Mesodermal cell (in vitro differentiated cells): Measurements from ENCODE around the gene WDR89.
"Not testable (repeated sequence)": the region's sequence is repeated elsewhere in the genome, so short reads cannot be mapped to it uniquely, and the experiment has no call there.

ENCODE experiments used
- H3K27ac ChIP-seq: 2 replicates; pipeline ENCODE4 v1.7.0; 2013; ENCODE audit warnings: mild to moderate bottlenecking, low read depth, low read length, moderate library complexity; ENCODE audit not compliant: severe bottlenecking
- H3K36me3 ChIP-seq: 2 replicates; pipeline ENCODE4 v1.7.1; 2013; ENCODE audit warnings: mild to moderate bottlenecking, low read length, moderate library complexity; ENCODE audit not compliant: control insufficient read depth, insufficient read depth
- H3K4me1 ChIP-seq: one replicate; pipeline ENCODE4 v1.7.1; 2013; ENCODE audit warnings: mild to moderate bottlenecking, low read length; ENCODE audit not compliant: insufficient read depth, control insufficient read depth, poor library complexity, severe bottlenecking
- H3K4me3 ChIP-seq: 2 replicates; pipeline ENCODE4 v1.7.0; 2013; ENCODE audit warnings: low read length, control low read depth, mild to moderate bottlenecking; ENCODE audit not compliant: insufficient read depth, poor library complexity, severe bottlenecking; ENCODE audit errors: extremely low read depth
- H3K9me3 ChIP-seq: 2 replicates; pipeline ENCODE4 v1.7.1; 2013; ENCODE audit warnings: mild to moderate bottlenecking, low read length, moderate library complexity; ENCODE audit not compliant: control insufficient read depth
- WGBS, 2 experiments: methylation state at CpG; one replicate each; pipeline ENCODE4 v1.1.5; 2013; ENCODE audit warnings: missing lambda C conversion rate in 2 of 2; ENCODE audit not compliant: insufficient coverage in 2 of 2; 5-methylcytosine and 5-hydroxymethylcytosine counted together

Gene WDR89

DNA sequence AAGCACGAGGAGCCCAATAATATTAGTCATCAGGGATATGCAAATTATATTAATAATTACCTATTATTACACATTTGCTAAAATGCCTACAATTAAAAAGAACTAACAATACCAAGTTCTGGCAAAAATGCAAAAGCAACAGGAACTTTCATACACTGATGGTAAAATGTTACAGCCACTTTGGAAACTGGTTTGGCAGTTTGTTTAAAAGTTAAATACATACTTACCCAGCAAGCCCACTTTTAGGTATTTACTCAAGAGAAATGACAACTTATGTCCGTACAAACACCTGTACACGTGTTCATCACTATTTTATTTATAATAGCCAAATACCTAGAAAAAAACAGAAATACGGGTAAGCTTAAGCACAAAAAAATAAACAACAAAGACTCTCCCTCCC lies 17.0 kb downstream of the WDR89 start:
- 90% methylated on average over 2 of the region's 4 CpGs; no CpG with 5 or more reads in 1 of the 2 experiments for WGBS, 2 experiments
- Histone ChIP-seq H3K4me3 (no peak overlapping the region), H3K36me3 (peaks cover 26% of the 10 kb centered on the region), H3K4me1 (no peaks in the 10 kb centered on the region), H3K27ac (no peak overlapping the region), H3K9me3 (no peaks in the 10 kb centered on the region)

- H3K4me3 ChIP-seq = no peak overlapping the region
- H3K36me3 ChIP-seq = peaks cover 26% of the 10 kb centered on the region
- 100% methylated on average over 1 of the region's 4 CpGs for WGBS, 2 experiments
- no peaks in the 10 kb centered on the region for H3K9me3 ChIP-seq
- no peak overlapping the region for H3K27ac ChIP-seq
- no peaks in the 10 kb centered on the region for H3K4me1 ChIP-seq
Observed at GRCh38 chr14:63624203-63624602, 17.5 kb downstream of the WDR89 start.

DNA sequence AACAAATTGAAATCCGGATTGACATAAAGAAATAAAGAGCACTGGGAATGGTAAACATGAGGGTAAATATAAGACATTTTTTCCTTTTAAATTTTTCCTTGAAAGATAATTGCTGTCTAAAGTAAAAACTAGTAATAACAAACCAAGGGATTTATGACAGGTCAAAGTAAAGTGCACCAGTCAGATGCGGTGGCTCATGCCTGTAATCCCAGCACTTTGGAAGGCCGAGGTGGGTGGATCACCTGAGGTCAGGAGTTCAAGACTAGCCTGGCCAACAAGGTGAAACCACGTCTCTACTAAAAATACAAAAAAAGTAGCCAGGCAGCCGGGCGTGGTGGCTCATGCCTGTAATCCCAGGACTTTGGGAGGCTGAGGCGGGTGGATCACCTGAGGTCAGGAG lies 19.7 kb downstream of the WDR89 start:
- 100% methylated on average over 5 to 6 of the region's 7 CpGs for WGBS, 2 experiments
- H3K27ac ChIP-seq, H3K4me3 ChIP-seq, H3K4me1 ChIP-seq, H3K9me3 ChIP-seq: not testable (repeated sequence)
- peaks cover 26% of the 10 kb centered on the region for H3K36me3 ChIP-seq

GRCh38 chr14:63616015-63616414 lies 25.7 kb downstream of the WDR89 start:
- H3K36me3 ChIP-seq = peaks cover 33% of the 10 kb centered on the region
- no peak overlapping the region for H3K4me3 ChIP-seq
- H3K27ac ChIP-seq = no peak overlapping the region
- H3K4me1 ChIP-seq = peaks cover 6% of the 10 kb centered on the region
- no peaks in the 10 kb centered on the region for H3K9me3 ChIP-seq
- 92 to 100% methylated on average over 2 to 5 of the region's 5 CpGs for WGBS, 2 experiments

DNA sequence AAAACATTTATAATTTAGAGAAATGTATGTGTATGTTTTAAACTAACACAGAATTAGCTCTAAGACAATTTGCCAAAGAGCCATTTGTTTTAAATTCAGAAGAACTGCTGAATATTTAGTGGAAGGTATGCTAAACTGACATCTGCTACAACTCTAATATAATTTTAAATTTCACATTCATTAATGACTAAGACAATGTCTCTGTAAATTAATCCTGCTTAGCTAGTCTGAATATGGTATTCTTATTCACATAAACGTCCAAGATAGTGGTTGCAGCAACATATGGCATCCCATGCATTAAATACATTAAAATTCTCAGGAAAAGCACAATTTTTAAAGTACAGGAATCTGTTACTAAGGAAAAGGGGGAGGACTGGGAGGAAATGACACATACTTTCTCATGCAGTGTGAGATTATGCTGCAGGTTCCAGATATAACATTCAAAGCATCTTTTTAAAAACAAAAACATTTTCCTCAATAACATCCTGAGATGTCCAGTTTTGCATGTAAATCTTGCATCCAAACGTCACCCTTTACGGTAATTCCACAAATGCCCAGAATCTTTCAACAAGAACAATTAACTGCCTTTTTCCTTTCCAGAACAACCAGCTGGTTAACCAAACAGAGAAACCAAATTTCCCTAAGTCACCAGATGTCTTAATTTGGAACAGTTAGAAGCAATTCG lies 26.9 kb downstream of the WDR89 start:
- Histone ChIP-seq H3K9me3 (no peaks in the 10 kb centered on the region), H3K4me3 (no peak overlapping the region), H3K4me1 (peaks cover 6% of the 10 kb centered on the region), H3K27ac (peak overlapping the region; percentile 32), H3K36me3 (peaks cover 33% of the 10 kb centered on the region)
- WGBS, 2 experiments = 89 to 90% methylated on average over 2 of the region's 4 CpGs

- H3K4me1 ChIP-seq = peaks cover 6% of the 10 kb centered on the region
Observed at GRCh38 chr14:63611078-63611477, 30.6 kb downstream of the WDR89 start.

DNA sequence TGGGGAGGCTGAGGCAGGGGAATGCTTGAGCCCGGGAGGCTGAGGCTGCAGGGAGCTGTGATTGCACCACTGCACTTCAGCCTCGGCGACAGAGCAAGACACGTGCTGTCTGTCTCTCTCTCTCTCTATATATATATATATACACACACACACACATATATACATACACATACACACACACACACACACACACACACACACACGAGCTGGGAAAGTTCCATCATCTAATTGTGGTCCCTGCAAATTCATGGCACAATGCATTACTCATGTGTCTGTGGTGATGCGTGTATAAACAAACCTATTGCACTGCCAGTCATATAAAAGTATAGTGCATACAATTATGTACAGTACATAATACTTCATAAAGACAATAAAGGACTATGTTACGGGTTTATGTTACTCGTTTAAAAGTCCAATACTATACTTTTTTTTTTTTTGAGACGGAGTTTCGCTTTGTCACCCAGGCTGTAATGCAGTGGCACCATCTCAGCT lies 36.6 kb downstream of the WDR89 start:
- no peak overlapping the region for H3K4me3 ChIP-seq
- H3K4me1 ChIP-seq = no peaks in the 10 kb centered on the region
- no peak overlapping the region for H3K27ac ChIP-seq
- peaks cover 24% of the 10 kb centered on the region for H3K36me3 ChIP-seq
- WGBS, 2 experiments = 93 to 98% methylated on average over 4 to 6 of the region's 10 CpGs
- H3K9me3 ChIP-seq = no peaks in the 10 kb centered on the region

More at GRCh38 chr14:63611078-63611477, 30.6 kb downstream of the WDR89 start:
- 97 to 100% methylated on average over 1 to 6 of the region's 7 CpGs for WGBS, 2 experiments
- H3K27ac ChIP-seq = no peak overlapping the region
- peaks cover 23% of the 10 kb centered on the region for H3K36me3 ChIP-seq
- no peak overlapping the region for H3K4me3 ChIP-seq
- H3K9me3 ChIP-seq = no peaks in the 10 kb centered on the region

GRCh38 chr14:63604626-63605025 lies 37.0 kb downstream of the WDR89 start:
- WGBS, 2 experiments = 100% methylated on average over 1 of the region's 5 CpGs; no CpG with 5 or more reads in 1 of the 2 experiments
- Histone ChIP-seq H3K36me3 (peaks cover 26% of the 10 kb centered on the region), H3K4me1 (no peaks in the 10 kb centered on the region), H3K27ac (no peak overlapping the region), H3K9me3 (no peaks in the 10 kb centered on the region), H3K4me3 (no peak overlapping the region)

DNA sequence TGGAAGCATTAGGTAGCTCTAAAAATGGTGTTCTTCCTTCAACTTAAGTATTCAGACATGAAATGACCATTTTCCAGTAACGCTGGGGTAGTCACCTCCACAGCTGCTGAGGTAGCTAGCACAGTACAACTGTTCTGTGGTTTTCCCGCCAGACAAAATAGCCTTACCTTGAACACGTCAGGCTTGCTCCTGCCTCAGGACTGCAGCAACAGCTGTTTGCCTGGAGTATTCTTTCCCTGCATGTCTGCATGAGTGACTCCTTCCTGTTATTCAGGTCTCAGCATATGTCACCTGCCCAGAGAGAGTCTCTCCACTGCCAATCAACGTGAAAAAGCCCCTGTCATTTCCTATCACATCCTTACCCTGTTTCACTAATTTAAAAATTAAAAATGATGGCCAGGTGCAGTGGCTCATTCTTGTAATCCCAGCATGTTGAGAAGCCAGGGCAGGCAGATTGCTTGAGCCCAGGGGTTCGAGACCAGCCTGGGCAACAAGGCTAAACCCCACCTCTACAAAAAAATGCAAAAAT lies 37.9 kb downstream of the WDR89 start:
- Histone ChIP-seq H3K36me3 (peaks cover 34% of the 10 kb centered on the region), H3K9me3 (no peaks in the 10 kb centered on the region), H3K4me1 (no peaks in the 10 kb centered on the region), H3K4me3 (no peak overlapping the region), H3K27ac (no peak overlapping the region)
- WGBS, 2 experiments = 95% methylated on average over 3 to 4 of the region's 5 CpGs

GRCh38 chr14:63598807-63599206 lies 42.9 kb downstream of the WDR89 start:
- Histone ChIP-seq H3K27ac (no peak overlapping the region), H3K4me1 (no peaks in the 10 kb centered on the region), H3K4me3 (no peak overlapping the region), H3K9me3 (peaks cover 18% of the 10 kb centered on the region), H3K36me3 (peaks cover 61% of the 10 kb centered on the region)
- WGBS, 2 experiments = 97 to 100% methylated on average over 4 of the region's 4 CpGs

DNA sequence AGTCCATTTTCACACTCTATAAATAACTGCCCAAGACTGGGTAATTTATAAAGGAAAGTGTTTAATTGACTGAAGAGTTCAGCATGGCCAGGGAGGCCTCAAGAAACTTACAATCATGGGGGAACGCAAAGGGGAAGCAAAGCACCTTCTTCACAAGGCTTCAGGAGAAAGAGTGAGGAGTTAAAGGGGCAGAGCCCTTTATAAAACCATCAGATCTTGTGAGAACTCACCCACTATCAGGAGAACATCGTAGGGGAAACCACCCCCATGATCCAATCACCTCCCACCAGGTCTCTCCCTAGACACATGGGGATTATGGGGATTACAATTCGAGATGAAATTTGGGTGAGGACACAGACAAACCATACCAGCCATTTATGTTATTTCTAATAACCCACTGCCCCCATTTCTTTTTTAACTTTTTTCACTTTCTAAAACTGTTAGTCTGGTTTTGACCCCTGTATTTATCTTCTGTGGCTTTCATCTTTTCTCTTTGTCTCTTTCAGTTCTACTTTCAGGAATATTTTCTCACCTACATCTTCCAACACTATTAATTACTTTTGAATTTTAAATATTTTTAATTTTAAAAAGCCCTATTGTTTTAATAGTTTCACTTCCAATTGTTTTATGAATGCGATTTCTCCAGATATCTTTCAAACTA lies 44.5 kb downstream of the WDR89 start:
- 100% methylated on average over 2 of the region's 4 CpGs for WGBS, 2 experiments
- Histone ChIP-seq H3K27ac (no peak overlapping the region), H3K4me3 (no peak overlapping the region), H3K4me1 (no peaks in the 10 kb centered on the region), H3K9me3 (peaks cover 18% of the 10 kb centered on the region), H3K36me3 (peaks cover 54% of the 10 kb centered on the region)
